SU-DHL-6 (cell line): ENCODE results near the gene L1TD1.

Source experiments
- CTCF ChIP-seq: fragments of 200-600 bp; sonication (generic); IDR thresholded peaks from one replicate; pipeline ENCODE4 v1.5.1; 2017; ENCODE audit warnings: antibody characterized with exemption, mild to moderate bottlenecking, low read length, moderate library complexity; ENCODE audit not compliant: insufficient read depth, poor library complexity, severe bottlenecking
- EZH2phosphoT487 ChIP-seq: fragments of 200-600 bp; sonication (generic), shearing (Covaris generic); conservative IDR thresholded peaks from 2 replicates; pipeline ENCODE4 v1.6.1; 2018; ENCODE audit warnings: mild to moderate bottlenecking, antibody characterized with exemption, low read length, moderate library complexity, mixed read lengths

GRCh38 chr1:62178372-62178771 is 16.3 kb upstream of the L1TD1 start:
- TF ChIP-seq CTCF (no peak), EZH2phosphoT487 (no peak)
